A673 (cell line): Measurements from ENCODE around the gene NAA10. TPM values are rescaled to one million over a fixed set of nuclear protein-coding genes. Genes with fewer than 3 reads are reported as not detected.

ENCODE experiments used
- BruUV-seq: library from RNA; stranded (reverse); fragments of 400-500 nt; replicated peaks from 2 replicates; lab custom pipeline; 2021; lab: Mats Ljungman, UMichigan
- CTCF ChIA-PET: fragments of 300-600 bp; sonication (Branson Sonifier 250); formaldehyde crosslinking; loops from one replicate; lab custom pipeline; 2022; ENCODE audit warnings: antibody characterized with exemption; lab: Charles Lee
- POLR2A ChIA-PET: fragments of 300-600 bp; sonication (Branson Sonifier 250); formaldehyde crosslinking; loops from one replicate; lab custom pipeline; 2022; ENCODE audit warnings: antibody characterized with exemption; ENCODE audit not compliant: low non-redundant PET; lab: Charles Lee
- DNase-seq: peaks from one replicate; pipeline ENCODE4 v3.0.0-alpha.2; 2015; ENCODE audit warnings: low spot score
- H3K27ac ChIP-seq: fragments of 200-600 bp; sonication (generic); 2 replicates; pipeline ENCODE4 v1.5.1; 2016; ENCODE audit warnings: mixed run types, low read depth, mild to moderate bottlenecking, mixed read lengths, antibody characterized with exemption, low read length; ENCODE audit not compliant: poor library complexity, severe bottlenecking
- H3K27me3 ChIP-seq: fragments of 200-600 bp; sonication (generic); replicated peaks from 2 replicates; pipeline ENCODE4 v1.6.1; 2017; ENCODE audit warnings: mixed run types, low read depth, mild to moderate bottlenecking, mixed read lengths, antibody characterized with exemption, low read length; ENCODE audit not compliant: insufficient read depth, poor library complexity
- H3K36me3 ChIP-seq: fragments of 200-600 bp; sonication (generic); 2 replicates; pipeline ENCODE4 v1.6.1; 2016; ENCODE audit warnings: mixed run types, mild to moderate bottlenecking, mixed read lengths, antibody characterized with exemption, low read length; ENCODE audit not compliant: insufficient read depth, poor library complexity, severe bottlenecking
- H3K4me1 ChIP-seq: fragments of 200-600 bp; sonication (generic); 2 replicates; pipeline ENCODE4 v1.6.1; 2017; ENCODE audit warnings: mixed run types, mild to moderate bottlenecking, mixed read lengths, antibody characterized with exemption, low read length; ENCODE audit not compliant: insufficient read depth, poor library complexity, severe bottlenecking
- H3K4me3 ChIP-seq: fragments of 200-600 bp; sonication (generic); 2 replicates; pipeline ENCODE4 v1.5.1; 2016; ENCODE audit warnings: low read depth, mixed run types, mild to moderate bottlenecking, mixed read lengths, low read length; ENCODE audit not compliant: poor library complexity, severe bottlenecking
- H3K9me3 ChIP-seq: fragments of 200-600 bp; sonication (generic); 2 replicates; pipeline ENCODE4 v1.6.1; 2016; ENCODE audit warnings: mixed run types, low read depth, mild to moderate bottlenecking, mixed read lengths, antibody characterized with exemption, low read length; ENCODE audit not compliant: poor library complexity, severe bottlenecking
- CTCF ChIP-seq: fragments of 300-800, 200-600 bp; sonication (generic); conservative IDR thresholded peaks from 2 replicates; pipeline ENCODE4 v1.5.1; 2017; ENCODE audit warnings: low read depth, mild to moderate bottlenecking, antibody characterized with exemption, low read length, moderate library complexity, mixed read lengths
- EZH2 ChIP-seq: fragments of 200-600 bp; sonication (generic); IDR thresholded peaks from 2 replicates; pipeline ENCODE4 v1.6.1; 2017; ENCODE audit warnings: borderline replicate concordance, low read depth, mild to moderate bottlenecking, mixed read lengths, antibody characterized with exemption, low read length; ENCODE audit not compliant: poor library complexity, severe bottlenecking
- intact Hi-C: fragments of 100-400 bp; cut with micrococcal nuclease; formaldehyde crosslinking; loops from one replicate; pipeline ENCODE4 v1.10.0; 2022; ENCODE audit not compliant: unreplicated experiment
- total RNA-seq: library from RNA; stranded (reverse); gene quantifications from 2 replicates; pipeline ENCODE4 v1.2.3, GENCODE V29; 2021

NAA10 gene
- total RNA-seq, 1 experiment from 2014 or later: 140 TPM

- no peaks in the 10 kb centered on the region for H3K36me3 ChIP-seq
- no peaks in the 10 kb centered on the region for H3K9me3 ChIP-seq
- no peak overlapping the region for H3K27ac ChIP-seq
- POLR2A ChIA-PET: no interaction called here
- intact Hi-C loops: no loop called here
- no peak for TF ChIP-seq CTCF
- no peak for TF ChIP-seq EZH2
- H3K4me1 ChIP-seq: no peaks in the 10 kb centered on the region
- DNase-seq: no peak
- BruUV-seq: no TSS peak
- CTCF ChIA-PET: no interaction called here
- H3K4me3 ChIP-seq: no peak overlapping the region
- peaks cover 36% of the 10 kb centered on the region for H3K27me3 ChIP-seq
These were observed 46.5 kb downstream of the NAA10 start for GRCh38 chrX:153888344-153888743.

- TF ChIP-seq CTCF: no peak
- no peak for TF ChIP-seq EZH2
- CTCF ChIA-PET: no interaction called here
- BruUV-seq: no TSS peak
These were observed 47.5 kb downstream of the NAA10 start for GRCh38 chrX:153887385-153887784.

GRCh38 chrX:153886915-153887314, 47.9 kb downstream of the NAA10 start:
- Histone ChIP-seq H3K9me3 (no peaks in the 10 kb centered on the region), H3K27me3 (peaks cover 36% of the 10 kb centered on the region), H3K27ac (no peak overlapping the region), H3K4me1 (no peaks in the 10 kb centered on the region), H3K4me3 (no peak overlapping the region), H3K36me3 (no peaks in the 10 kb centered on the region)
- ChIA-PET POLR2A (no interaction called here), CTCF (no interaction called here)
- no peak for TF ChIP-seq CTCF
- TF ChIP-seq EZH2: no peak
- no TSS peak for BruUV-seq
- DNase-seq: no peak
- intact Hi-C loops: no loop called here

More at GRCh38 chrX:153887385-153887784, 47.5 kb downstream of the NAA10 start:
- Histone ChIP-seq H3K4me3 (no peak overlapping the region), H3K27ac (no peak overlapping the region), H3K27me3 (peaks cover 36% of the 10 kb centered on the region), H3K36me3 (no peaks in the 10 kb centered on the region), H3K4me1 (no peaks in the 10 kb centered on the region), H3K9me3 (no peaks in the 10 kb centered on the region)
- intact Hi-C loops: no loop called here
- POLR2A ChIA-PET: interaction anchor here (0.6 kb wide), 1 partner anchor 22 kb away, joined by 7 read pairs; no protein-coding TSS in a partner anchor
- no peak for DNase-seq
